HG03097 (cell line): ENCODE results near the gene TPST2.
A peak's percentile ranks its signal among the peaks of the same experiment; 100 is the strongest.
"Not testable (repeated sequence)": the region's sequence is repeated elsewhere in the genome, so short reads cannot be mapped to it uniquely, and the experiment has no call there.

Experiments used
- ATAC-seq: cut with Tn5 transposase; IDR thresholded peaks from one replicate; pipeline ENCODE4 v1.9.1; 2021; ENCODE audit not compliant: unreplicated experiment, low FRiP score

Gene TPST2

GRCh38 chr22:26589845-26590736 is at the start of gene TPST2:
Gene TPST2 (minus strand): TSS chr22:26590132. CDS start chr22:26541630, 48,502 bp downstream.
- ATAC-seq, result peak; percentile 53

GRCh38 chr22:26636296-26636695 is 46.4 kb upstream of the TPST2 start:
- ATAC-seq, result no peak

GRCh38 chr22:26635117-26635516 is 45.2 kb upstream of the TPST2 start:
- ATAC-seq, result no peak

- ATAC-seq, result no peak
Observed at GRCh38 chr22:26634189-26634588, 44.3 kb upstream of the TPST2 start.

- no peak for ATAC-seq
Observed at GRCh38 chr22:26632422-26633155, 42.7 kb upstream of the TPST2 start.

- no peak for ATAC-seq
Observed at GRCh38 chr22:26631282-26631681, 41.4 kb upstream of the TPST2 start.

- no peak for ATAC-seq
Observed at GRCh38 chr22:26629988-26630761, 40.2 kb upstream of the TPST2 start.

GRCh38 chr22:26624803-26625202 is 34.9 kb upstream of the TPST2 start:
- no peak for ATAC-seq

- no peak for ATAC-seq
Observed at GRCh38 chr22:26623984-26624383, 34.1 kb upstream of the TPST2 start.

GRCh38 chr22:26621663-26622062 is 31.7 kb upstream of the TPST2 start, which contains the start of gene CRYBA4:
Gene CRYBA4 (plus strand): TSS chr22:26621963. CDS start chr22:26622597, 634 bp downstream.
- no peak for ATAC-seq

GRCh38 chr22:26620197-26620596 is 30.3 kb upstream of the TPST2 start:
- ATAC-seq, result no peak

- ATAC-seq, result no peak
Observed at GRCh38 chr22:26619510-26619909, 29.6 kb upstream of the TPST2 start.

- no peak for ATAC-seq
Observed at GRCh38 chr22:26618455-26618854, 28.5 kb upstream of the TPST2 start.

GRCh38 chr22:26617271-26618199 is 27.6 kb upstream of the TPST2 start, which contains the start of gene CRYBB1:
Gene CRYBB1 (minus strand): TSS chr22:26618027. CDS start chr22:26616319, 1,708 bp downstream.
- no peak for ATAC-seq

GRCh38 chr22:26616650-26617049 is 26.7 kb upstream of the TPST2 start:
- ATAC-seq, result no peak

GRCh38 chr22:26615830-26616435 is 26.0 kb upstream of the TPST2 start:
- ATAC-seq, result no peak

GRCh38 chr22:26615149-26615548 is 25.2 kb upstream of the TPST2 start:
- no peak for ATAC-seq

- no peak for ATAC-seq
Observed at GRCh38 chr22:26614322-26614721, 24.4 kb upstream of the TPST2 start.

- ATAC-seq, result not testable (repeated sequence)
Observed at GRCh38 chr22:26613753-26614152, 23.8 kb upstream of the TPST2 start.
